GM19023 (cell line): ENCODE data around the gene RRP1B.
"Not testable (repeated sequence)": the region's sequence is repeated elsewhere in the genome, so short reads cannot be mapped to it uniquely, and the experiment has no call there.

Experiments used
- ATAC-seq: cut with Tn5 transposase; IDR thresholded peaks from one replicate; pipeline ENCODE4 v1.9.1; 2021; ENCODE audit warnings: mild to moderate bottlenecking, moderate library complexity; ENCODE audit not compliant: unreplicated experiment

RRP1B gene

DNA sequence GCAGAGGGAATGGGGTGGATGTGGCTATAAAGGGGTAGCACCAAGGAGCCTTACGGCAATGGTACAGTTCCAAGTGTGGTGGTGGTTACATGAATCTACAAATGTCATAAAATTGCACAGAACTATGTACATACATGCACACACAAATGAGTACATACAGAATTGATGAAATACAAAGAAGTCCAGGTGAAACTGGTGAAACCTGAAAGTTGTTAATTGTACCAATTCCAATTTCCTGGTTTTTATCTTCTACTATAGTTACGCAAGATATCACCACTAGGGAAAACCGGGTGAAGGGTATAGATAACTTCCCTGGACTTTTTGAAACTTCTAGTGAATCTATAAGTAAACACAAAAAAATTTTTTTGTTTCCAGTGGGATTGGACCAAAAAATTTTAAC, 19.0 kb upstream of the RRP1B start:
- no peak for ATAC-seq

- ATAC-seq = no peak
Measured at GRCh38 chr21:43643193-43643592, 16.2 kb upstream of the RRP1B start.

- ATAC-seq = no peak
Measured at GRCh38 chr21:43644071-43644470, 15.3 kb upstream of the RRP1B start.

- ATAC-seq = no peak
Measured at GRCh38 chr21:43644609-43645008, 14.8 kb upstream of the RRP1B start.

DNA sequence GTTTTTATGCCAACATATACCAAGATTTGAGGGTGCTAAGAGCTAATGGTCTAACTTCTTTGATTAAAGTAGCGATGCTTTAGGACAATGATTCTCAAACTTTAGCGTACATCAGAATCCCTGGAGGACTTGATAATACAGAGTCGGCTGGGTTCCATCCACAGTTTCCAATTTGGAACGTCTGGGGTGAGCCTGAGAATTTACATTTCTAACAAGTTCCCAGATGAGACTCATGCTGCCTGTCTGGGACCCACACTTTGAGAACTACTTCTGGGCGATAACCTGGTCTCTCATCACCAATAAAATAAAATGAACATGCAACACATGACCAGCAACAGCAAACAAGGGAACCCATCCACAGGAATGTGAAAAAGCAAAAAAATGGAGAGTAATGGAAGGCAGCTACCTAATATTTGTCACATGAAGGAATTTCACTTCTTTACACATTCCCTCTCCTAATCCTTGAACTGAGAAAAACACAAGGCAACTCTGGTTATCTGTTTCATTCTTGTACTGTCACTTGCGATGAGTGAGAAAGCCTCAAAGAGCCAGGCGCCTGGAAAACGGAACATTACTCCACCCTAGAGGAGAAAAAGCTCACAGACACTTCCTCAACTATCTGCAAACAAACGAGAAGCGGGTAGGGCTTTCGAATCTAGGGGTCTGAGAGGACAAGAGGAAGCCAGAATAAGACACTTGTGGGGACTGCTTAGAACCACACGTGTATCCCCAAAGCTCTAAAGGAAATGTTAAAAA, 14.0 kb upstream of the RRP1B start:
- ATAC-seq = no peak

- no peak for ATAC-seq
Measured at GRCh38 chr21:43645976-43646375, 13.4 kb upstream of the RRP1B start.

- no peak for ATAC-seq
Measured at GRCh38 chr21:43646550-43647260, 12.7 kb upstream of the RRP1B start.

DNA sequence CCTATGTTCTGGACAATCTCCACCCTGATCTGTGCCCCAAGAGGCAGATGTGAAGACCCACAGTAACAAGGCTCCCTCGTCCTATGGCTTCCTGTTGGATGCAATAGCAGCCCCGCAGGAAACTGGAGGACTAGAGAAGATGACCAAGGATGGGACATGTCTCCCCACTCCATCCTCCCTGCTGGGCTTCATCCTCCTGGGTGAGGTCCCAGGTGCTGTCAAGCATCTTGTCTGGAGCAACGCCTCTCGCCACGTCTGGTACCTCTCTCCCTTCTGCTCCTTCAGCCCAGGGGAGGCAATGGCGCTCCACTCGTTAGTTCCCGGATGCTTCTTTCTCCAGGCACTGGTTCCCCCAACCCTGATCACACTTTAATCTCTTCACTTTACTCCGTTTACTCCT, 11.2 kb upstream of the RRP1B start:
- no peak for ATAC-seq

- ATAC-seq = not testable (repeated sequence)
Measured at GRCh38 chr21:43651926-43652325, 7.4 kb upstream of the RRP1B start.

GRCh38 chr21:43652616-43653015, 6.7 kb upstream of the RRP1B start:
- no peak for ATAC-seq

GRCh38 chr21:43653626-43654025, 5.7 kb upstream of the RRP1B start:
- ATAC-seq = no peak

DNA sequence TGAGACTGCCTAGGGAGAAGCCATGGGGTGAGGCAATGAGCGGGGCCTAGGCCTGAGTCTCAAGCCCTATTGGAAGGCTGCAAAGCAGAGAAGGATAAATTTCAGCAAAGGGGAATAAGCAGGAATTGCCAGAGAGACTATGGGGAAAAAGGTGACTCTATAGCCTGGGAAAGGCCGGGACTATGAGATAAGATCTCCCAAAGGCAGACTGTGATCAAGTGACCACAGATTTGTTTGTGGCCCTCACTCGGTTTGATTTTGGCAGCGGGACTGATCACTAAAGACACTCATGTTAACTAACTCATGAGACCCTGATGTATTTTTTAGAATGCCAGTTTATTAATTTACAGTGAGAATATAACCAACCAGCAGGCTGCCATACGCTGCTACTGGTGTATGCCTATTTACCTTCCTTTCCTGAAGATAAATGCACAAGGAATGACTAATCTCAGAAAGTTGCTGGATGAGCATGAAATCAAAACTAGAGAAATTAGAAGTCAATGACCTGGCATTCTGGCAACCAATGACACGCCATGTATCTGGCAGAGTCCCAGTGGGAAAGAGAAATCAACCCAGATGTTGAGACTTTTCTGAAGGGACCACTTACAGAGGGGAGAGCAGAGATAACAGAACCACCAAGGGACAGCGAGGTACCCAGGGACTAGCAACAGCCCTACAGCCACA, 4.4 kb upstream of the RRP1B start:
- ATAC-seq = no peak

DNA sequence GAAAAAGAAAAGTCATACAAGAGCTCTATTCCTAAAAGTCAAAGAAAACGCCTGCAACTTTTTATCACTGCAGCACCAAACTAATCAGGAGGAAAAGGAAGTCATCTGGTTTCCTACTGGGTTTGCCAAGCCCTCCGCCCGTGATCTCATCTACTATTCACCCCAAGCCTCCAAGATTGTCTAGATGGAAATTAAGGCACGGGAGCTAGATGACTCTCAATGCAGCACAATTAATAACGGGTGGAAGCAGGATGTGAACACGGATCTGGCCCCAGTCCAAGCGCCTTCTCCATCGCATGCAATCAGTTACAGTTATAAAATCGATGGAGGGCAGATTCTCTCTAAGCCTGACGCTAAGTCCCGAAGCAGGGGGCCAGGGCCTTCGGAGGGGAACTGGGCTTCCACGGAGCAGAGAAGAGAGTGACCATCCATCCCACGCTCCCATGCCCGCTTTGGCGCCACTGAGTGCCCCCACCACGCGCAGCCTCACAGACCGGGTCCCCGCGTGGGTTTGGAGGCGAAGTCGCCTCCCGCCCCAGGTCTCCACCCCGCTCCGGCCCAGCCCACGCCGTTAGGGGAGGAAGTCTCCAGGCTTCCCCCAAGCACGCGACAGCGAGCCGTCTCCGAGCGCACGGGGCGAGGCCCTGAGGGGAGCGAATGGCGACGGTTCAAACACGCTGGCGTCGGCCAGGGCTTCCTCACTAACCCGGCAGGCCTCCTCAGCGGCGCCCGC, 1.8 kb upstream of the RRP1B start:
- ATAC-seq = no peak

- no peak for ATAC-seq
Measured at GRCh38 chr21:43658088-43658741, 1.1 kb upstream of the RRP1B start.

DNA sequence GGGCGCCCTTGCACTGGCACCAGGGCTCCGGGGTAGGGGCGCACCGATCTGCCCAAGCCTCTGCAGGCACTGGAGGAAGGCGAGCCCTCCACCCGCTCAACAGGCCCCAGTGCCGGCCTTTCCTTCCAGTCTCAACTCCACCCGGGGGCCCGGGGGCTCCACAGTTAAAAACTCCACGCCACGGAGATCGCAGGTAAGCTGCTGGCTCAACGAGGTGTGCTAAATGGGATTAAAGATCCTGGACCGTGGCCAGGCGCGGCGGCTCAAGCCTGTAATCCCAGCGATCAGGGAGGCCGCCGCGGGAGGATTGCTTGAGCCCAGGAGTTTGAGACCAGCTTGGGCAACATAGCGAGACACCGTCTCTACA, 608 bp upstream of the RRP1B start:
- no peak for ATAC-seq

DNA sequence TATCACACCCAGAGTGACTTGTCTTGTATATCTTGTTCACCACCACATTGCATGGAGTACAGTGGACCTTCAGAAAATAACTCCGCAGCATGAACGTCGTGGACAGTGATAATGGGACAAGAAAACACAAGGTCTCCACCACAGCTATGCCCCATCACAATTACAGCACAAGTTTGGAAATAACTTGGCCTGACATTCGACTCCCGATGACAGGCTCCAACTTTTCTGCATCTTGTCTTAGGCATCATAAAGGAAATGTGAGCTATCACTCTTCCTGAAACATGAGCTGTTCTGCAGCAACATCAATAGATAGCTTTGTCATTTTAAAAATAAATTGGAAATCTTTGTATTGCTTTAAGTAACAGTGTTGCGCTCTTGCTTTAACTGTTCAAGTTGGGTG, 2.9 kb downstream of the RRP1B start:
- ATAC-seq = no peak

DNA sequence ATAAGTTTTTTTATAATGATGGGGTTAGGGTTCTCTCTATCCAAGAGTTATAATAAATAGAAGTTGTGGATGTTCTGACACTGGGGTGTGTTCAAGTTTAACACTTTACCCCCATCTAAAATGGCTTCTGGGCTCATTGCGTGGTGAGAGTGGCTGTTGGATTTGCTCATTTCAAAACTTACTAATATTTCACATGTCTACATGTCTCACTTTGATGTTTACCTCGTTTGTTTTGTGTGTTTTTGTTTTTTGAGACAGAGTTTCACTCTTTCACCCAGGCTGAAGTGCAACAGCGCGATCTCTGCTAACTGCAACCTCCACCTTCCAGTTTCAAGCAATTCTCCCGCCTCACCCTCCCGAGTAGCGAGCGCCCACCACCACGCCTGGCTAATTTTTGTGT, 3.7 kb downstream of the RRP1B start:
- no peak for ATAC-seq

DNA sequence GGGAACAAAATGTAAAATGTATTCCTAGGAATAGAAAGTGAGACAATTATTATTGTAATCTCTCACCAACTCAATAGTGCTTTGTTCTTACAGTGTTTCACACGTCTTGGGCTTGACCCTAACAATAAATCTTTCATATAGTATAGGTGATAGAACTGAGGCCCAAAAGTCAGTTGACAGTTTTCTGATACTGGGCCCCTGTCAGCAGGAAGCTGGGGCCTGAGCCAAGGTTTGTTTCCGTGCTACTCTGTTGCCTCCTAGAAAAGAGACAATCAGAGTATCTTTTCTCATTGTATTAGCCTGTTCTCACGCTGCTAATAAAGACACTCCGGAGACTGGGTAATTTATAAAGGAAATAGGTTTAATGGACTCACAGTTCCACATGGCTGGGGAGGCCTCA, 5.0 kb downstream of the RRP1B start:
- no peak for ATAC-seq

GRCh38 chr21:43665879-43666278, 6.5 kb downstream of the RRP1B start:
- no peak for ATAC-seq

DNA sequence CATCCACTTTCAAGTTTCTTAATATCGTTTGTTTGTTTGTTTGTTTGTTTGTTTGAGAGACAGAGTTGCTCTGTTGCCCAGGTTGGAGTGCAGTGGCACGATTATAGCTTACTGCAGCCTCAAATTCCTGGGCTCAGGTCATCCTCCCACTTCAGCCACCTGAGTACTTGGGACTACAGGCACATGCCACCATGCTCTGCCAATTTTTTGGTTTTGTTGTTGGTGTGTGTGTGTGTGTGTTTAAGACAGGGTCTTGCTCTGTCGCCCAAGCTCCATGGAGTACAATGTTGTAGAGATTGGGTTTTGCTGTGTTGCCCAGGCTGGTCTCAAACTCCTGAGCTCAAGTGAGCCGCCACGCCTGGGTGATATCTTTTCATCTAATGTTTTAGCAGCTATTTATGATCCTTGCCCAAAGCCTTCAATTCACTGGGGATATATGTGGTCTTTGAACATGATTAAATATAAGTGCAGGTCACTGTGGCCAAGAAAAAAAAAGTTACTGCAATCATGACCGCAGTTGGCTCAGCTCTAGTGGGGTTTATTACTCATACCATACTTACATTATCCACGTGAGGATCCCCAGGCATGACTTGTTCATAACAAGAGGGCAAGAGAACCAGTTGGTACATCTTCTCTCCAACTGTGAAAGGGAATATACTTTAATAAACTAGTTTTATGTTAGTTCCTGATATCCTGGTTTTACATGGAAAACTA, 8.0 kb downstream of the RRP1B start:
- no peak for ATAC-seq
